ENCODE results near the gene KRTAP4-1. TPM values are rescaled to one million over a fixed set of nuclear protein-coding genes. Genes with fewer than 3 reads are reported as not detected.
"Not testable (repeated sequence)": the region's sequence is repeated elsewhere in the genome, so short reads cannot be mapped to it uniquely, and the experiment has no call there.

Gene KRTAP4-1
- total RNA-seq, 3 donors from 2014 or later, result not detected

DNA sequence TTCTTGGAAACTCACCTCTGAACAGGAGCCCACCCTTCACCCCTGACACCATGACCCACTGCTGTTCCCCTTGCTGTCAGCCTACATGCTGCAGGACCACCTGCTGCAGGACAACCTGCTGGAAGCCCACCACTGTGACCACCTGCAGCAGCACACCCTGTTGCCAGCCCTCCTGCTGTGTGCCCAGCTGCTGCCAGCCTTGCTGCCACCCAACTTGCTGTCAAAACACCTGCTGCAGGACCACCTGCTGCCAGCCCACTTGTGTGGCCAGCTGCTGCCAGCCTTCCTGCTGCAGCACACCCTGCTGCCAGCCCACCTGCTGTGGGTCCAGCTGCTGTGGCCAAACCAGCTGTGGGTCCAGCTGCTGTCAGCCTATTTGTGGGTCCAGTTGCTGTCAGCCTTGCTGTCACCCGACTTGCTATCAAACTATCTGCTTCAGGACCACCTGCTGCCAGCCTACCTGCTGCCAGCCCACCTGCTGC lies 5.2 kb upstream of the KRTAP4-1 start, which contains the start of gene KRTAP9-1:
Gene KRTAP9-1 (plus strand): TSS at position 51 of the 482 bp plus-strand sequence. CDS start 0 bp downstream, at position 51.
- not testable (repeated sequence) for ATAC-seq; H3K4me1 Mint-ChIP-seq (ENCODE audit: low read depth); H3K4me3 Mint-ChIP-seq; H3K36me3 Mint-ChIP-seq (ENCODE audit: insufficient read depth); H3K9me3 Mint-ChIP-seq; DNase-seq
- peaks cover 22% of the 10 kb centered on the region for H3K27me3 Mint-ChIP-seq (ENCODE audit: low read depth)

DNA sequence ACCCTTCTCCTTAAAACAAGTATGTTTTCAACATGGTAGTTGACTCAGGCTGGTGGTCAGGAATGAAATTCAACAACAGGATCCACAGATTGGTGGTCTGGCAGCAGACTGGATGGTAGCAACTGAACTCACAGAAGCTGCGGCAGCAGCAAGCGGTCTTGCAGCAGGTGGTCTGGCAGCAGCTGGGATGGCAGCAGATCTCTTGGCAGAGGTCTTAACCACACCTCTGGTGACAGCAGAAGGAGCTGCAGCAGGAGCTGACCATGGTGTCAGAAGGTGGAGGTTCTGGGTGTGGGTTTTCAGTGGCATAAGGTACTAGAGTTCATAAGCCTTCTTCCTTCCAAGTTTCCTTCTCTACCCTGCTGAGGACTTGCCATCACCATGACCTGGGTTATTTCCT lies 2.2 kb upstream of the KRTAP4-1 start:
- Mint-ChIP-seq H3K9me3 (no peaks in the 10 kb centered on the region), H3K4me3 (no peak overlapping the region), H3K36me3 (ENCODE audit: insufficient read depth) (no peaks in the 10 kb centered on the region), H3K27me3 (ENCODE audit: low read depth) (peaks cover 26% of the 10 kb centered on the region), H3K4me1 (ENCODE audit: low read depth) (no peaks in the 10 kb centered on the region)
- ATAC-seq (no peak), DNase-seq (no peak)

DNA sequence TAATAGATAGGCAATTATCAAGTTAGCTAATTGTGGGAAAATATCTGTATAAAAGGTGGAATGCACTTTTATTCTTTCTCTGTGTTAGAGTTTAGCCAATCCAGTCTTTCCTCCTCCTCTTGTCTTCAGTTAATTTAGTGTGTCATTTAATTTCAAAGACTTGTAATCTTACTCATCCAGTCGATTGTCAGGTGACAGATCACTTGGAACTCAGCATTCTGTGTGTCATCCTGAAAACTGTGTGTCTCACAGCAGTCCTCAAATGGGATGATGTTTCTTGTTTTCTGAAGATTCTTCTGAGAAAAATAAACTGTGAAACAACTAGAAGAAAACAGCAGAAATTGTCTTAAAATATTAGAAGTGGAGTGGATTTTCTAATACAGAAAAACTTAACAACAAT lies 290 bp upstream of the KRTAP4-1 start:
- no peak for ATAC-seq
- no peaks in the 10 kb centered on the region for H3K36me3 Mint-ChIP-seq (ENCODE audit: insufficient read depth)
- H3K27me3 Mint-ChIP-seq (ENCODE audit: low read depth), result peaks cover 18% of the 10 kb centered on the region
- no peak overlapping the region for H3K4me3 Mint-ChIP-seq
- no peaks in the 10 kb centered on the region for H3K9me3 Mint-ChIP-seq
- no peak for DNase-seq
- H3K4me1 Mint-ChIP-seq (ENCODE audit: low read depth), result no peaks in the 10 kb centered on the region

DNA sequence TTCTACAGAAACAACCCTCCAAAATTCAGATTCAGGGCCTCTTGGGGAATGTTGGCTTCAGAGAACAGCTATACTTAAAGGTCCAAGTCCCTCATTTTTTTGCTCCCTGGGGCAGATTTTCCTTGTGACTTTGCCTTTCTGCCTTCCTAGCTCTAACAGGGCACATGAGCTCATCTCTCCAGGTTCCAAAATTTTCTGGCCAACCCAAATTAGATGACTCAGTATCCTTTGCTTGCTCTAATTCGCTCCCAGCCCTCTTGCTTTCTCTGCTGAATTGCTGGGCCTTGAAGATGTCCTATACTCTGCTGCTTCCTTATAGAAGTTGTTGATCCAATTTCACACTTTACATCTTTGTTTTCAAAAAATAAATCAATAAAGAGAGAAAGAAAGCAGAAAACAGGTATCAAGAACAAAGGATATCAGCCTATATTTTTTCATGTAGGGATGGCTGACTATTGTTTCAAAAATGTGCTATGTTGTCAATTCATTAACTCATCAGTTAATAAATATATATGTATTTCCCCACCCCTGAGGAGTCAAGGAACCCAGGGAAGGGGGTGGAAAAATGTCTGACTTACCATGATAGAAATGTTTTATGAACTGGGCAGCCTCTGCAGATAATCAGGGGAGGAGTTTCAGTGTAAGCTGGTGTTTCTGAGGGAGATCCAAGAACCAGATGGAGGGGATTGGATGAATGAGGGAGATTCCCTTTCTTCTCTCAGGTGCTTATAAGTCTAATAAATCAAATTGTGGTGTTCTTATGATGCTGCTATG lies 5.7 kb downstream of the KRTAP4-1 start:
- H3K27me3 Mint-ChIP-seq (ENCODE audit: low read depth), result no peaks in the 10 kb centered on the region
- ATAC-seq (no peak), DNase-seq (no peak)
- no peak overlapping the region for H3K4me3 Mint-ChIP-seq
- peaks cover 3% of the 10 kb centered on the region for H3K4me1 Mint-ChIP-seq (ENCODE audit: low read depth)
- no peaks in the 10 kb centered on the region for H3K36me3 Mint-ChIP-seq (ENCODE audit: insufficient read depth)
- H3K9me3 Mint-ChIP-seq, result no peaks in the 10 kb centered on the region

DNA sequence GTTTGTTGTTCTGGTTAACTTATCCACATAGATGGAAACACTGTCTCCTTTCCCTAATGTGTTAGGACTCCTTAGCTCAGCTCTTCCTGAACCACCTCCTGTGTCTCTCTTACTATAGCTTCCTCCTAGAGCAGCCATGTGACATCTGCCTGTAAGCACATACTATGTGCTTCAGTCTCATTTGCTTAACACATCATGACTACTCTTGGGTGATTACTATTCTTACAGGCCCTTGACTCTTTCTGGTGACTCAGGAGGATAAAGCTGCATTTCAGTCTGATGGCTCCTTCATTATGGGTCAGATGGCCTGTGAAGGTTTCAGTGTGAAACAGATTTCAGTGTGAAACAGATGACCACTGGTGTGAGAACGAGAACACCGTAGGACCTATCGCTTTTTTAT lies 6.4 kb downstream of the KRTAP4-1 start:
- H3K27me3 Mint-ChIP-seq (ENCODE audit: low read depth), result no peaks in the 10 kb centered on the region
- no peak for ATAC-seq
- H3K4me3 Mint-ChIP-seq, result no peak overlapping the region
- no peaks in the 10 kb centered on the region for H3K36me3 Mint-ChIP-seq (ENCODE audit: insufficient read depth)
- no peaks in the 10 kb centered on the region for H3K9me3 Mint-ChIP-seq
- DNase-seq, result no peak
- H3K4me1 Mint-ChIP-seq (ENCODE audit: low read depth), result peaks cover 4% of the 10 kb centered on the region

DNA sequence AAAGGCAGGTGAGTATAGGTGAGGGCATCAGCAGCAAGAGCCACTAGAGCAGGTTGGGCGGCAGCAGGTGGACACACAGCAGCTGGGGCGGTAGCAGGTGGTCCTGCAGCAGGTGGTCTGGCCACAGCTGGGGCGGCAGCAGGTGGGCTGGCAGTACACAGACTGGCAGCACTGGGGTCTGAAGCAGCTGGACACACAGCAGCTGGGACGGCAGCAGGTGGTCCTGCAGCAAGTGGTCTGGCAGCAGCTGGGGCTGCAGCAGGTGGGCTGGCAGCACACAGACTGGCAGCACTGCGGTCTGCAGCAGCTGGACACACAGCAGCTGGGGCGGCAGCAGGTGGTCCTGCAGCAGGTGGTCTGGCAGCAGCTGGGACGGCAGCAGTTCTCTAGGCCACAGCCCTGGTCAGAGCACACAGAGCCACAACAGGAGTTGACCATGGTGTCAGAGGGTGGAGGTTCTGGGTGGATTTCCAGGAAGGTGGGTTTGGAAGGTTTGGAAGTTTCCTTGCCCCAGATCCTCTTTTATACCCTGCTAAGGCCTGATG lies 6.9 kb downstream of the KRTAP4-1 start, which contains the start of gene KRTAP4-2:
Gene KRTAP4-2 (minus strand): TSS at position 495 of the 545 bp plus-strand sequence. CDS start 57 bp downstream, at position 438.
- ATAC-seq, result no peak
- Mint-ChIP-seq H3K4me3 (no peak within 1 kb of the TSS), H3K9me3 (no peaks in the 10 kb centered on the region), H3K36me3 (ENCODE audit: insufficient read depth) (no peaks in the 10 kb centered on the region), H3K4me1 (ENCODE audit: low read depth) (peaks cover 5% of the 10 kb centered on the region), H3K27me3 (ENCODE audit: low read depth) (no peaks in the 10 kb centered on the region)
- no peak for DNase-seq

DNA sequence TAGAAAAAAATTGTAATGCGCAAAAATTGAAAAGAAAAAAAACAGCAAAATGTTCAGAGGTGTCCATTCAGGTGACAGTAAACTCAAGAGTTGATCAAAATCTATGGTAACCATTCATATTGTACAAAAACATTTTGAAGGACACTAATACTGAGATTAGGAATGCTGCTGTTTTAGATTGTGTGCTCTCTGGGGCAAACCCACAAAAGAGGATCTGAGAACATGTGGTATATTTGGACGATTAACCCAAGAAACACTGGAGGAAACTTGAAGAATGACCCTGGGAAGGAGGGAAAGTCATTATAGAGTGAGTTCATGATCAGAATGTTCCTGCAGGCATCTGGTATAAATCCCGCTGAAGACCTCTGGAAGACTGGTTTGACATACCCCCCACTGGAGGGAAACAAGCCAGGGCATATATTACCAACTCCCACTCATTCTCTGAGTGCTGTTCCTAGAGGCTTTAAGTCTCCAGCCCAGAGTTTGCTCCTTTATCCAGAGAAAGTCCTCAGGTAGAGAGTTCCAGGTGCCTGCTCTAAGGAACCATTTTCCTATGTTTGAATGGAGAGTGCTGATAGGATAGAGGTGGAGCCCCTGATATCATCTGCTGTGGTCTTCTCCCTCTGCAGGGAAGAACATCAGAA lies 7.8 kb downstream of the KRTAP4-1 start:
- no peaks in the 10 kb centered on the region for H3K27me3 Mint-ChIP-seq (ENCODE audit: low read depth)
- no peak for DNase-seq
- ATAC-seq, result no peak
- H3K36me3 Mint-ChIP-seq (ENCODE audit: insufficient read depth), result no peaks in the 10 kb centered on the region
- H3K4me1 Mint-ChIP-seq (ENCODE audit: low read depth), result peaks cover 5% of the 10 kb centered on the region
- no peaks in the 10 kb centered on the region for H3K9me3 Mint-ChIP-seq
- H3K4me3 Mint-ChIP-seq, result no peak overlapping the region

DNA sequence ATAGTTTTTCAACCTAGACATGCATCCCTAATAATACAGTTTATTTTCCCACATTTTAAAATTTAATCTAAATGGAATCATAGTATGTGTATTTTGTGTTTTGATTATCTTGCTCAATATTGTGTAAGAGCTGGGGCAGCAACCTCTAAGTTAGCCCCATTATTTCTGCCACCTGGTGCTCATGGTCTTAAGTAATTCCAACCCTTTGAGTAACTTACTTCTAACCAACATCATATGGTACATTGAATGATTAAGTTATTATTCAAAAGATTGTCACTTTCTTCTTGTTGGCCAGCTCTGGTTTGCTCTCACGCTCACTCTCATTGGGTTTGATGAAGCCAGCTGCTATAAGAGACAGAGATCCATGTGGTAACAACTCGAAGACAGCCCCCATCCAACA lies 12.8 kb downstream of the KRTAP4-1 start:
- DNase-seq (no peak), ATAC-seq (no peak)
- Mint-ChIP-seq H3K9me3 (no peaks in the 10 kb centered on the region), H3K27me3 (ENCODE audit: low read depth) (no peaks in the 10 kb centered on the region), H3K36me3 (ENCODE audit: insufficient read depth) (no peaks in the 10 kb centered on the region), H3K4me1 (ENCODE audit: low read depth) (peaks cover 5% of the 10 kb centered on the region), H3K4me3 (no peak overlapping the region)

DNA sequence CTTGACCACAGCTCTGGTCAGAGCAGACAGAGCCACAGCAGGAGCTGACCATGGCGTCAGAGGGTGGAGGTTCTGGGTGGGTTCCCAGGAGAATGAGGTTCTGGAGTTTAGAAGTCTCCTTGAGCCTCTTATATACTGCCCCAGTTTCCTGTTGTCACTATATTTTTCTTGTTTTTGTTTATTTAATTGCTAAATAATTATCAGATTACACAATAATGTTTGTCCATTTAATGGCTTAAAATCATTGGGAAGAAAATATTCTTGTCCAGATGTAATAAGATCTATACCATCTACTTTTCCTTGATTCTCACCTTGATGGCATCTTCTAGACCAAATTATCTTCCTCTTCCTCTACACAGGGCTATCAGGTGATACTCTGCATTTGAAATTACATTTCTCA lies 16.6 kb downstream of the KRTAP4-1 start, which contains the start of gene KRTAP4-3:
Gene KRTAP4-3 (minus strand): TSS at position 101 of the 400 bp plus-strand sequence. CDS start 49 bp downstream, at position 52.
- no peak within 1 kb of the TSS for H3K4me3 Mint-ChIP-seq
- no peaks in the 10 kb centered on the region for H3K9me3 Mint-ChIP-seq
- H3K27me3 Mint-ChIP-seq (ENCODE audit: low read depth), result no peaks in the 10 kb centered on the region
- ATAC-seq (no peak), DNase-seq (no peak)
- H3K36me3 Mint-ChIP-seq (ENCODE audit: insufficient read depth), result no peaks in the 10 kb centered on the region
- no peaks in the 10 kb centered on the region for H3K4me1 Mint-ChIP-seq (ENCODE audit: low read depth)

DNA sequence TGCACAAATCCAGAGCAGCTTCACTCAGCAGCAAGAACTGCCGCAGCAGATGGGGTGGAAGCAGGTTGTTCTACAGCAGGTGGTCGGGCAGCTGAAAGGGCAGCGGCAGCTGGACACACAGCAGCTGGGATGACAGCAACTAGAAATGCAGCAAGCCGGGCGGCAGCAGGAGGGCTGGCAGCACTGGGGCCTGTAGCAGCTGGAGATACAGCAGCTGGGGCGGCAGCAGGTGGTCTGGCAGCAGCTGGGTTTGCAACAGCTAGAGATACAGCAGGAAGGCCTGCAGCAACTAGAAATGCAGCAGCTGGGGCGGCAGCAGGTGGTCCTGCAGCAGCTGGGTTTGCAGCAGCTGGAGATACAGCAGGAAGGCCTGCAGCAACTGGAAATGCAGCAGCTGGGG lies 17.1 kb downstream of the KRTAP4-1 start:
- Mint-ChIP-seq H3K36me3 (ENCODE audit: insufficient read depth) (no peaks in the 10 kb centered on the region), H3K27me3 (ENCODE audit: low read depth) (no peaks in the 10 kb centered on the region), H3K9me3 (no peaks in the 10 kb centered on the region), H3K4me3 (no peak overlapping the region), H3K4me1 (ENCODE audit: low read depth) (no peaks in the 10 kb centered on the region)
- DNase-seq, result no peak
- no peak for ATAC-seq

DNA sequence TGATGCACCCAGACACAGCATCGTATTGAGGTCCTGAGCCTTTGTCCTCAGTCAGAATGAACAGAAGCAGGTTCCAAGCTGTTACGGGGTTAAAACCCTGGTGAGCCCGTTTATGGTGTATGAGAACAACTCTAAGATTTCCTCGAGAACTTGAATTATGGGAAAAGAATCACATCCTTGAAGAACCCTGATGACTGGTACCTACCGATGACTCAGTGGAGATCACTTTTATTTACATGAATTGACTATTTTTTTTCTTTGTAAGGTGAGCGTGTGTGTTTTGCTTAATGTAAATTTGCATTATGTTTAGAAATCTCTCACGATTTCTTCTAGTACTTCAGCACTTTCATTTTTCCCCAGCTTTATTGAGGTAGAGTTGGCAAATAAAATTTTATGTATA lies 20.9 kb downstream of the KRTAP4-1 start:
- ATAC-seq, result no peak
- no peak for DNase-seq
- Mint-ChIP-seq H3K27me3 (ENCODE audit: low read depth) (no peaks in the 10 kb centered on the region), H3K36me3 (ENCODE audit: insufficient read depth) (no peaks in the 10 kb centered on the region), H3K4me3 (no peak overlapping the region), H3K9me3 (no peaks in the 10 kb centered on the region), H3K4me1 (ENCODE audit: low read depth) (no peaks in the 10 kb centered on the region)

DNA sequence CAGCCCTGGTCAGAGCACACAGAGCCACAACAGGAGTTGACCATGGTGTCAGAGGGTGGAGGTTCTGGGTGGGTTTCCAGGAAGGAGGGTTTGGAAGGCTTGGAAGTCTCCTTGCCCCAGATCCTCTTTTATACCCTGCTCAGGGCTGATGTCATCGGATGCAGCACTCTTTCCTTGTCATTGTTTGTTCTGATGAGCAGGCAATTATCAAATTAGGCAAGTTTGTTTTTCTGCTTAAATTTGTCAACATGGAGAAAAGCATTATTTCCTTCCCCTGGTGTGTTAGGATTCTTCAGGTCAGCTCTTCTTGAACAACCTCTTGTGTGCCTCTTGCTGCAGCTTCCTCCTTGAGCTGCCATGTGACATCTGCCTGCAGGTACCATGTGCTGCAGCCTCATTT lies 24.1 kb downstream of the KRTAP4-1 start, which contains the start of gene KRTAP4-4:
Gene KRTAP4-4 (minus strand): TSS at position 101 of the 400 bp plus-strand sequence. CDS start 57 bp downstream, at position 44.
- H3K9me3 Mint-ChIP-seq, result no peaks in the 10 kb centered on the region
- DNase-seq (no peak), ATAC-seq (no peak)
- no peaks in the 10 kb centered on the region for H3K36me3 Mint-ChIP-seq (ENCODE audit: insufficient read depth)
- no peaks in the 10 kb centered on the region for H3K4me1 Mint-ChIP-seq (ENCODE audit: low read depth)
- no peak within 1 kb of the TSS for H3K4me3 Mint-ChIP-seq
- H3K27me3 Mint-ChIP-seq (ENCODE audit: low read depth), result peaks cover 17% of the 10 kb centered on the region

DNA sequence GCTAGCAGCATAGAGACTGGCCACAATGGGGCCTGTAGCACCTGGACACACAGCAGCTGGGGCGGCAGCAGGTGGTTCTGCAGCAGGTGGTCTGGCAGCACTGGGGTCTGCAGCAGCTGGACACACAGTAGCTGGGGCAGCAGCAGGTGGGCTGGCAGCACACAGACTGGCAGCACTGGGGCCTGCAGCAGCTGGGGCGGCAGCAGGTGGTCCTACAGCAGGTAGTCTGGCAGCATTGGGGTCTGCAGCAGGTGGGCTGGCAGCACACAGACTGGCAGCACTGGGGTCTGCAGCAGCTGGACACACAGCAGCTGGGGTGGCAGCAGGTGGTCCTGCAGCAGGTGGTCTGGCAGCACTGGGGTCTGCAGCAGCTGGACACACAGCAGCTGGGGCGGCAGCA lies 24.5 kb downstream of the KRTAP4-1 start:
- H3K27me3 Mint-ChIP-seq (ENCODE audit: low read depth), result peaks cover 18% of the 10 kb centered on the region
- not testable (repeated sequence) for H3K4me1 Mint-ChIP-seq (ENCODE audit: low read depth); H3K9me3 Mint-ChIP-seq; H3K4me3 Mint-ChIP-seq; DNase-seq; H3K36me3 Mint-ChIP-seq (ENCODE audit: insufficient read depth); ATAC-seq

DNA sequence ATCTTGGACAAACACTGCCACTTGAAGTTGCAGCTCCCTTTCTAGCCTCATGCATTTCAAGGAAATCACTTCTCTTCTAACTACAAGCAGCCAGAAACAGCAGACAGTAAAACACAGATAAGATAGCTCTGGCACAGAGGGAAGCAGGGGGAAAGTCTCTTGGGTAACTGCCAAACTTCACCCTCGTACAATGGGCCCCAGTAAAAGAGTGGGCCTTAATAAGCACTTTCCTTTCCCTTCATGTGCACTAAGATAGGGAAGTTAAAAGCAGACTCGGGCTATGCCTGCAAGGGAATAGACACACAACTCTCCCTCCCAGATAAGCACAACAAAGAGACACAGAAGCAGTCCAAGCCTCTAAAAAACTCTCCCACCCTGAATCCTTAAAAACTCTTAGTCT lies 30.9 kb downstream of the KRTAP4-1 start:
- ATAC-seq, result no peak
- peaks cover 24% of the 10 kb centered on the region for H3K27me3 Mint-ChIP-seq (ENCODE audit: low read depth)

More for the DNA sequence above, 30.9 kb downstream of the KRTAP4-1 start:
- DNase-seq, result no peak
- no peaks in the 10 kb centered on the region for H3K36me3 Mint-ChIP-seq (ENCODE audit: insufficient read depth)
- no peak overlapping the region for H3K4me3 Mint-ChIP-seq
- H3K4me1 Mint-ChIP-seq (ENCODE audit: low read depth), result no peaks in the 10 kb centered on the region
- H3K9me3 Mint-ChIP-seq, result no peaks in the 10 kb centered on the region
